ENCODE results near the gene GTPBP10.

The GTPBP10 gene

DNA sequence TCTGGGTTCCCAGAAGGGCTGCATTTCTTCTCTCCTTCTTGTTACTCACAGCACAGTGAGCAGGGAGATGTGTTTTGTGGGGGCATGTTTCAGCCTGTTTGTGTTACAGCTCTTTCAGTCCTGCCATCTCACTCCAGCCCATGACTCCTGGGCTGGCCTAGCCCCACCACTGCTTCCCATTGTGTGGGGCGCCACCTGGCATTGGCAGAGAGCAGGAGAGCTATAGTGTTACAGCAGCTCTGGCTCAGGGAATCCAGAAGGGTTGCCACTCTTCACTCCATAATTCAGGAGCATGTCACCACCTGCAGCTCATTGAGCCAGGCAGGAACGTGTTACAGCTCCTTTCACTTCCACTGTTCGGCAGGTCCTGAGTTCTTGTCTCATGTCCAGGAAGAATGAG, 86.7 kb downstream of the GTPBP10 start:
- no peak overlapping the region for H3K4me3 ChIP-seq (ENCODE audit: low read length)
- no peak for TF ChIP-seq ZNF274 (IDR thresholded peaks at IDR 0.05; ENCODE audit: low read depth, low read length)
